Panc1 (cell line): ENCODE results near the gene ROPN1L.

Experiments used
- POLR2AphosphoS5 ChIP-seq: IDR thresholded peaks from 2 replicates; pipeline ENCODE4 v1.6.1; 2012; ENCODE audit warnings: mild to moderate bottlenecking, low read depth, low read length, moderate library complexity
- TF ChIP-seq, protein P1 (sequence below): fragments of 450-650 bp; IDR thresholded peaks from 2 replicates; pipeline ENCODE4 v1.5.1; 2017; ENCODE audit warnings: mild to moderate bottlenecking
- TF ChIP-seq, protein P2 (sequence below), 2 experiments: IDR thresholded peaks; 2 replicates each; pipeline ENCODE4 v1.6.1; 2011 to 2012; ENCODE audit warnings: low read depth in 2 of 2, control low read depth in 1 of 2, low read length in 1 of 2, mild to moderate bottlenecking in 1 of 2, moderate library complexity in 1 of 2; ENCODE audit not compliant: insufficient read depth in 1 of 2

DNA sequence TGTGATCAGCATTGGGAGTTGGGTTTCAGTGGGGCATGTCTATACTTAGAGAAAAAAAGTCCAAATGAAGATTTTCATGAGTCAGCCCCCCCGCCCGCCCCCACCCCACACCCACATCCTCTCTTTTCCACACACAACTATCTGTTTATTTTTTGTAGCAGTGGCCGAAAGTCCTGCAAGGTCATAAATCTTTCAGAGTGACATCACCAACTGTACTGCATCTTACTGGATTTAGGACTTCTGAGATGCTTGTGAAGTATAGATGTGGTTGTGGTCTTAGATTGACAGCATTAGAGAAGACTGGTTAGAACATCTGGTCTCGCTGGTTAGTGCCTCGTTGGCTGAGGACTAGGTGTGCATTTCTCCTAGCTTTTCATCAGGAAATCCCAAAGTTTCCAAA is 7.3 kb upstream of the ROPN1L start:
- TF ChIP-seq, protein P1, sequence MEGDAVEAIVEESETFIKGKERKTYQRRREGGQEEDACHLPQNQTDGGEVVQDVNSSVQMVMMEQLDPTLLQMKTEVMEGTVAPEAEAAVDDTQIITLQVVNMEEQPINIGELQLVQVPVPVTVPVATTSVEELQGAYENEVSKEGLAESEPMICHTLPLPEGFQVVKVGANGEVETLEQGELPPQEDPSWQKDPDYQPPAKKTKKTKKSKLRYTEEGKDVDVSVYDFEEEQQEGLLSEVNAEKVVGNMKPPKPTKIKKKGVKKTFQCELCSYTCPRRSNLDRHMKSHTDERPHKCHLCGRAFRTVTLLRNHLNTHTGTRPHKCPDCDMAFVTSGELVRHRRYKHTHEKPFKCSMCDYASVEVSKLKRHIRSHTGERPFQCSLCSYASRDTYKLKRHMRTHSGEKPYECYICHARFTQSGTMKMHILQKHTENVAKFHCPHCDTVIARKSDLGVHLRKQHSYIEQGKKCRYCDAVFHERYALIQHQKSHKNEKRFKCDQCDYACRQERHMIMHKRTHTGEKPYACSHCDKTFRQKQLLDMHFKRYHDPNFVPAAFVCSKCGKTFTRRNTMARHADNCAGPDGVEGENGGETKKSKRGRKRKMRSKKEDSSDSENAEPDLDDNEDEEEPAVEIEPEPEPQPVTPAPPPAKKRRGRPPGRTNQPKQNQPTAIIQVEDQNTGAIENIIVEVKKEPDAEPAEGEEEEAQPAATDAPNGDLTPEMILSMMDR = no peak
- TF ChIP-seq POLR2AphosphoS5 = no peak
- TF ChIP-seq, protein P2, sequence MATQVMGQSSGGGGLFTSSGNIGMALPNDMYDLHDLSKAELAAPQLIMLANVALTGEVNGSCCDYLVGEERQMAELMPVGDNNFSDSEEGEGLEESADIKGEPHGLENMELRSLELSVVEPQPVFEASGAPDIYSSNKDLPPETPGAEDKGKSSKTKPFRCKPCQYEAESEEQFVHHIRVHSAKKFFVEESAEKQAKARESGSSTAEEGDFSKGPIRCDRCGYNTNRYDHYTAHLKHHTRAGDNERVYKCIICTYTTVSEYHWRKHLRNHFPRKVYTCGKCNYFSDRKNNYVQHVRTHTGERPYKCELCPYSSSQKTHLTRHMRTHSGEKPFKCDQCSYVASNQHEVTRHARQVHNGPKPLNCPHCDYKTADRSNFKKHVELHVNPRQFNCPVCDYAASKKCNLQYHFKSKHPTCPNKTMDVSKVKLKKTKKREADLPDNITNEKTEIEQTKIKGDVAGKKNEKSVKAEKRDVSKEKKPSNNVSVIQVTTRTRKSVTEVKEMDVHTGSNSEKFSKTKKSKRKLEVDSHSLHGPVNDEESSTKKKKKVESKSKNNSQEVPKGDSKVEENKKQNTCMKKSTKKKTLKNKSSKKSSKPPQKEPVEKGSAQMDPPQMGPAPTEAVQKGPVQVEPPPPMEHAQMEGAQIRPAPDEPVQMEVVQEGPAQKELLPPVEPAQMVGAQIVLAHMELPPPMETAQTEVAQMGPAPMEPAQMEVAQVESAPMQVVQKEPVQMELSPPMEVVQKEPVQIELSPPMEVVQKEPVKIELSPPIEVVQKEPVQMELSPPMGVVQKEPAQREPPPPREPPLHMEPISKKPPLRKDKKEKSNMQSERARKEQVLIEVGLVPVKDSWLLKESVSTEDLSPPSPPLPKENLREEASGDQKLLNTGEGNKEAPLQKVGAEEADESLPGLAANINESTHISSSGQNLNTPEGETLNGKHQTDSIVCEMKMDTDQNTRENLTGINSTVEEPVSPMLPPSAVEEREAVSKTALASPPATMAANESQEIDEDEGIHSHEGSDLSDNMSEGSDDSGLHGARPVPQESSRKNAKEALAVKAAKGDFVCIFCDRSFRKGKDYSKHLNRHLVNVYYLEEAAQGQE (IDR thresholded peaks at IDR 0.05; ENCODE audit: insufficient read depth in 1 of 2, low read depth in 2 of 2, low read length in 1 of 2) = no peak
